HepG2 (cell line): Measurements from ENCODE around the gene LDAH. TPM values are rescaled to one million over a fixed set of nuclear protein-coding genes. Genes with fewer than 3 reads are reported as not detected.

Experiments used
- FOXP4 ChIP-seq: sonication (generic); formaldehyde crosslinking; IDR thresholded peaks from 2 replicates; pipeline ENCODE4 v1.4.0; 2020; ENCODE audit warnings: missing genetic modification reagents
- KAT2B ChIP-seq: fragments of 150-350 bp; IDR thresholded peaks from 2 replicates; pipeline ENCODE4 v1.6.1; 2014; ENCODE audit warnings: low read depth, low read length, borderline replicate concordance
- KDM5B ChIP-seq: sonication (generic); formaldehyde crosslinking; IDR thresholded peaks from 2 replicates; pipeline ENCODE4 v1.4.0; 2020; ENCODE audit warnings: missing genetic modification reagents, mild to moderate bottlenecking, borderline replicate concordance
- KLF15 ChIP-seq: sonication (generic); formaldehyde crosslinking; IDR thresholded peaks from 2 replicates; pipeline ENCODE4 v1.8.1; 2023; ENCODE audit warnings: borderline replicate concordance, mild to moderate bottlenecking, inconsistent platforms, missing genetic modification reagents, mixed read lengths
- MBNL3 ChIP-seq: fragments of 250-450 bp; sonication (Bioruptor Pico); conservative IDR thresholded peaks from 2 replicates; pipeline ENCODE4 v1.8.0; 2022; ENCODE audit warnings: mild to moderate bottlenecking, inconsistent platforms
- NBN ChIP-seq: fragments of 450-650 bp; conservative IDR thresholded peaks from 2 replicates; pipeline ENCODE4 v1.6.1; 2017
- REST ChIP-seq, 2 experiments: IDR thresholded peaks; 2 replicates each; pipeline ENCODE4 v1.6.1; 2011 to 2012; ENCODE audit warnings: low read length in 2 of 2, borderline replicate concordance in 1 of 2, low read depth in 1 of 2, mild to moderate bottlenecking in 1 of 2, moderate library complexity in 1 of 2
- ZBED4 ChIP-seq: sonication (generic); formaldehyde crosslinking; IDR thresholded peaks from 2 replicates; pipeline ENCODE4 v1.4.0; 2020; ENCODE audit warnings: missing genetic modification reagents, borderline replicate concordance
- ZNF101 ChIP-seq: sonication (generic); formaldehyde crosslinking; IDR thresholded peaks from 2 replicates; pipeline ENCODE4 v1.4.0; 2020; ENCODE audit warnings: mild to moderate bottlenecking, low read depth, missing genetic modification reagents, borderline replicate concordance
- ZNF282 ChIP-seq: fragments of 450-650 bp; IDR thresholded peaks from 2 replicates; pipeline ENCODE4 v1.6.1; 2018; ENCODE audit not compliant: partially characterized antibody
- ZNF362 ChIP-seq: sonication (generic); formaldehyde crosslinking; IDR thresholded peaks from 2 replicates; pipeline ENCODE4 v1.4.0; 2020; ENCODE audit warnings: missing genetic modification reagents, mild to moderate bottlenecking, borderline replicate concordance
- ZUFSP ChIP-seq: sonication (generic); formaldehyde crosslinking; IDR thresholded peaks from 2 replicates; pipeline ENCODE4 v1.9.0; 2021; ENCODE audit warnings: missing genetic modification reagents, mild to moderate bottlenecking, borderline replicate concordance
- polyA plus RNA-seq, 8 experiments: library from polyadenylated mRNA; depleted of rRNA in 3 of 8; stranded (reverse) in 7 of 8; unstranded in 1 of 8; fragments of >200 nt; fragmentation: Illumina TruSeq in 4 of 8; extraction: Trizol in 4 of 8; gene quantifications; 2 replicates each; pipeline versions ENCODE4 v1.2.1 to v1.2.3, GENCODE V29; 2011 to 2016; ENCODE audit warnings: low read depth in 4 of 8, missing spikeins in 1 of 8, mixed read lengths in 1 of 8; ENCODE audit not compliant: insufficient read depth in 1 of 8
- total RNA-seq, 5 experiments: library from RNA; depleted of rRNA; stranded (reverse); fragments of >200 nt; fragmentation: Illumina TruSeq; extraction: Trizol; gene quantifications; 2 replicates each; pipeline ENCODE4 v1.2.3, GENCODE V29; 2016; ENCODE audit warnings: low read depth in 1 of 5

The LDAH gene
- total and polyA plus RNA-seq, 2 of the 13 experiments (the other 11 are each of a cell fraction or from before 2014, with no cell fraction given): 28.8 to 46.2 TPM

- TF ChIP-seq ZBED4 (CRISPR knock-in tag): peak; percentile 39; the same call in 1 of the 2 replicates
- TF ChIP-seq NBN: 0 out of 2 replicates have a peak, but pooled peaks have one; percentile 35
- TF ChIP-seq KAT2B: no peak
- TF ChIP-seq REST (IDR thresholded peaks at IDR 0.05; ENCODE audit: borderline replicate concordance in 1 of 2, low read depth in 1 of 2, low read length in 2 of 2): peak in 1 of 2 experiments; percentile 65; a peak in 2 of 4 replicates
- no peak; the same call in 1 of the 2 replicates for TF ChIP-seq ZNF101 (CRISPR knock-in tag)
- peak; percentile 69; the same call in 1 of the 2 replicates for TF ChIP-seq ZNF362 (CRISPR knock-in tag)
- no peak for TF ChIP-seq MBNL3 (CRISPR knock-in tag)
- TF ChIP-seq FOXP4 (CRISPR knock-in tag): peak; percentile 53; the same call in 1 of the 2 replicates
- TF ChIP-seq ZUFSP (CRISPR knock-in tag): no peak
- TF ChIP-seq KLF15 (CRISPR knock-in tag): peak; percentile 43; the same call in 1 of the 2 replicates
- no peak for TF ChIP-seq ZNF282
- TF ChIP-seq KDM5B (CRISPR knock-in tag): peak; percentile 94; the same call in 1 of the 2 replicates
Measured at GRCh38 chr2:20822535-20823490, at the start of gene LDAH (continued).
